Measurements from ENCODE around the gene PTPRK. TPM values are rescaled to one million over a fixed set of nuclear protein-coding genes. Genes with fewer than 3 reads are reported as not detected.

Gene PTPRK
- total and polyA plus RNA-seq, 2 of the 8 experiments (the other 6 are each of a cell fraction or from before 2014, with no cell fraction given): 11.4 to 47.3 TPM

DNA sequence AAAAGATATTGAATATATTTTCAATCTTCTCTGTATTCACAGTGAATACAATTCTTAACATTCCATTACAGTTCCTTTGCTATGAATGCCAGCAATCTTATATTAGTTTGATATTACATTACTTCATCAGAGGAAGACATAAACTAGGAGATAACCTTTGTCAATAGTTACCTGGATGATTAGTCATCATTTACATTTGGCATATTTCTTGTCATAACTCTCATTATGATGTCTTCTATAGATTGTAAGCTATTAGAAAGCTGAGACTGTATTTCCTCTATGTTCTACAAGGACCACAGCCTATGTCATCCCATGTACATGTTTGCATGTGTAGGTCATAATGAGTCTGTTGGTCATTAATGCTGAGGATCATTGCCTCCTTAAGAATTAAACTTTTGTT is 7.8 kb upstream of the PTPRK start:
- no peaks in the 10 kb centered on the region for H4K20me1 ChIP-seq (replicated peaks in 1 of 2; ENCODE audit: control insufficient read depth in 1 of 2, insufficient read depth in 2 of 2, low read length in 2 of 2)
- no peak overlapping the region for H2BK12ac ChIP-seq (ENCODE audit: low read depth, low read length)
- H3K4me3 ChIP-seq (ENCODE audit: extremely low read depth in 1 of 4, insufficient read depth in 2 of 4, low read depth in 3 of 4, low read length in 4 of 4): no peak overlapping the region
- DNase-seq (ENCODE audit: low read depth in 1 of 2, low spot score in 2 of 2): no peak
- no peak overlapping the region for H4K5ac ChIP-seq (ENCODE audit: insufficient read length, low read depth, low read length)
- no peak overlapping the region for H2BK15ac ChIP-seq (ENCODE audit: low read length)
- H3K36me3 ChIP-seq (ENCODE audit: control insufficient read depth in 2 of 4, insufficient read depth in 4 of 4, low read length in 3 of 4): no peaks in the 10 kb centered on the region
- no peaks in the 10 kb centered on the region for H3K27me3 ChIP-seq (replicated peaks in 1 of 4; ENCODE audit: control insufficient read depth in 3 of 4, extremely low read depth in 1 of 4, insufficient read depth in 3 of 4, low read length in 3 of 4)
- H4K8ac ChIP-seq (ENCODE audit: extremely low read depth, insufficient read depth, low read length): no peak overlapping the region
- TF ChIP-seq EP300 (IDR thresholded peaks at IDR 0.05; ENCODE audit: borderline replicate concordance in 1 of 2, low read depth in 2 of 2, low read length in 2 of 2) (no peak), SIRT6 (IDR thresholded peaks at IDR 0.05; ENCODE audit: low read length) (no peak), JUND (IDR thresholded peaks at IDR 0.05; ENCODE audit: low read length) (no peak), ASH2L (IDR thresholded peaks at IDR 0.05; ENCODE audit: low read length) (no peak), SAP30 (IDR thresholded peaks at IDR 0.05; ENCODE audit: insufficient read depth, insufficient replicate concordance, low read length) (no peak), SP2 (IDR thresholded peaks at IDR 0.05; ENCODE audit: low read length) (no peak), POLR2AphosphoS5 (IDR thresholded peaks at IDR 0.05; ENCODE audit: low read depth, low read length) (no peak), RNF2 (IDR thresholded peaks at IDR 0.05; ENCODE audit: borderline replicate concordance, low read depth, low read length, missing control alignments, poor library complexity, severe bottlenecking) (no peak), TBP (IDR thresholded peaks at IDR 0.05; ENCODE audit: low read depth, low read length) (no peak), EZH2 (IDR thresholded peaks at IDR 0.05; ENCODE audit: low read depth, low read length, severe bottlenecking) (no peak), GTF2F1 (IDR thresholded peaks at IDR 0.05; ENCODE audit: borderline replicate concordance, low read depth, low read length) (no peak), SRF (IDR thresholded peaks at IDR 0.05; ENCODE audit: low read depth, low read length) (no peak)
- TF ChIP-seq, protein P1, sequence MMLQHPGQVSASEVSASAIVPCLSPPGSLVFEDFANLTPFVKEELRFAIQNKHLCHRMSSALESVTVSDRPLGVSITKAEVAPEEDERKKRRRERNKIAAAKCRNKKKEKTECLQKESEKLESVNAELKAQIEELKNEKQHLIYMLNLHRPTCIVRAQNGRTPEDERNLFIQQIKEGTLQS (IDR thresholded peaks at IDR 0.05; ENCODE audit: insufficient read depth, low read depth, low read length): no peak
- no peak overlapping the region for H3K27ac ChIP-seq (ENCODE audit: low read depth, low read length)
- no peak overlapping the region for H4K91ac ChIP-seq (replicated peaks; ENCODE audit: insufficient read length, low read length)
- H3K4me2 ChIP-seq (ENCODE audit: insufficient read depth in 1 of 2, low read depth in 2 of 2, low read length in 2 of 2): no peak overlapping the region
- no peak for FAIRE-seq
- no peaks in the 10 kb centered on the region for H3K79me1 ChIP-seq (ENCODE audit: low read depth, low read length)
- H3K4ac ChIP-seq (replicated peaks; ENCODE audit: insufficient read length, low read depth, low read length): no peak overlapping the region
- no peak overlapping the region for H2BK120ac ChIP-seq (replicated peaks; ENCODE audit: low read depth, low read length)
- no peaks in the 10 kb centered on the region; the same call in 1 of the 2 replicates for H3K23me2 ChIP-seq (ENCODE audit: low read depth, low read length)
- H3K56ac ChIP-seq (replicated peaks; ENCODE audit: insufficient read length, low read depth, low read length): no peak overlapping the region
- no peak overlapping the region for H2BK5ac ChIP-seq (ENCODE audit: low read depth, low read length)
- H3K79me2 ChIP-seq (ENCODE audit: control insufficient read depth in 1 of 2, insufficient read depth in 2 of 2, low read length in 2 of 2): no peaks in the 10 kb centered on the region
- no peak overlapping the region for H3K9ac ChIP-seq (replicated peaks in 1 of 4; ENCODE audit: extremely low read depth in 1 of 4, low read depth in 3 of 4, low read length in 3 of 4)
- H3K9me3 ChIP-seq (ENCODE audit: insufficient read depth in 2 of 2, low read depth in 1 of 2, low read length in 1 of 2): no peaks in the 10 kb centered on the region
- no peak overlapping the region for H3K23ac ChIP-seq (ENCODE audit: insufficient read length)
- no peak overlapping the region for H3K18ac ChIP-seq (ENCODE audit: extremely low read depth, low read length)
- no peak overlapping the region for H2AFZ ChIP-seq (ENCODE audit: low read length)
- ChIA-PET CTCF (ENCODE audit: partially characterized antibody) (interaction anchor here (1.4 kb wide), 1 partner anchor 10 kb away, joined by 4 read pairs; no protein-coding TSS in a partner anchor), POLR2A (ENCODE audit: partially characterized antibody) (no interaction called here)
- no peak overlapping the region for H2AK5ac ChIP-seq (ENCODE audit: low read depth, low read length)
- H3K4me1 ChIP-seq (replicated peaks in 1 of 4; ENCODE audit: control insufficient read depth in 3 of 4, insufficient read depth in 4 of 4, low read length in 3 of 4): peaks cover 0 to 2% (median 0%) of the 10 kb centered on the region in 4 experiments; a peak in 1 of 7 replicates
- H3K14ac ChIP-seq (ENCODE audit: insufficient read length): no peak overlapping the region
- H2BK20ac ChIP-seq (ENCODE audit: low read length): no peak overlapping the region
